K562 (cell line): ENCODE data around the gene PRR36. TPM values are rescaled to one million over a fixed set of nuclear protein-coding genes. Genes with fewer than 3 reads are reported as not detected.

Source experiments
- ATAC-seq: fragments of 200-7000 bp; cut with Tn5 transposase; 3 replicates; pipeline ENCODE4 v1.9.1; 2020; ENCODE audit warnings: moderate library complexity
- BruUV-seq: library from RNA; stranded (reverse); fragments of 400-500 nt; replicated peaks from 2 replicates; lab custom pipeline; 2021; lab: Mats Ljungman, UMichigan
- CTCF ChIA-PET: fragments of 300-600 bp; formaldehyde crosslinking; extraction: SDS; loops from one replicate; lab custom pipeline; 2021; ENCODE audit warnings: low intra/inter-chr PET ratio; lab: Yijun Ruan, JAX
- POLR2A ChIA-PET: fragments of 300-600, 350-650 bp; sonication (Branson Sonifier 250); formaldehyde crosslinking; extraction: SDS; loops from one replicate; lab custom pipeline; 2021; ENCODE audit warnings: antibody characterized with exemption, inconsistent platforms; lab: Yijun Ruan, JAX
- DNase-seq, 4 experiments: peaks; one replicate each; pipeline versions ENCODE4 v3.0.0 to v3.0.0-alpha.2; 2011 to 2018; ENCODE audit warnings: low spot score in 3 of 4, mixed read lengths in 3 of 4; ENCODE audit errors: extremely low read depth in 1 of 4
- FAIRE-seq: peaks from 2 replicates; lab custom pipeline; 2011; peaks lifted over from hg19 to GRCh38; lab: Jason Lieb, UNC
- H2AFZ ChIP-seq: 2 replicates; pipeline ENCODE4 v1.6.0; 2011; ENCODE audit warnings: low read depth, low read length, control low read depth, inconsistent platforms
- H3K27ac ChIP-seq: fragments of 200-600 bp; 3 replicates; pipeline ENCODE4 v1.8.0; 2011; ENCODE audit warnings: low read depth, mild to moderate bottlenecking, control low read depth, inconsistent platforms, low read length, moderate library complexity, mixed read lengths; ENCODE audit errors: extremely low read depth
- H3K27me3 ChIP-seq, 2 experiments: fragments of 300-600 bp in 1 of 2; 2 replicates in 1 of 2; 3 replicates in 1 of 2; pipeline versions ENCODE4 v1.6.0 to v1.8.0; 2011; ENCODE audit warnings: inconsistent platforms in 2 of 2, low read length in 2 of 2, mild to moderate bottlenecking in 1 of 2, mixed read lengths in 1 of 2, moderate library complexity in 1 of 2; ENCODE audit not compliant: control insufficient read depth in 2 of 2, insufficient read depth in 2 of 2
- H3K36me3 ChIP-seq: fragments of 300-600 bp; 3 replicates; pipeline ENCODE4 v1.8.0; 2011; ENCODE audit warnings: mild to moderate bottlenecking, low read length, inconsistent platforms; ENCODE audit not compliant: control insufficient read depth, insufficient read depth
- H3K4me1 ChIP-seq, 2 experiments: fragments of 200-600 bp in 1 of 2; replicated peaks in 1 of 2; 2 replicates in 1 of 2; 3 replicates in 1 of 2; pipeline versions ENCODE4 v1.5.1 to v1.8.0; 2011; ENCODE audit warnings: inconsistent platforms in 2 of 2, low read length in 2 of 2, mild to moderate bottlenecking in 1 of 2, mixed read lengths in 1 of 2, moderate library complexity in 1 of 2; ENCODE audit not compliant: control insufficient read depth in 2 of 2, insufficient read depth in 2 of 2
- H3K4me2 ChIP-seq: 2 replicates; pipeline ENCODE4 v1.6.1; 2011; ENCODE audit warnings: low read length, control low read depth, inconsistent platforms, mixed read lengths; ENCODE audit not compliant: insufficient read depth
- H3K4me3 ChIP-seq: fragments of 200-600 bp; sonication (generic), shearing (Covaris generic); 2 replicates; pipeline ENCODE4 v1.5.1; 2016; ENCODE audit warnings: control low read depth, inconsistent platforms
- H3K79me2 ChIP-seq: fragments of 200-600 bp; 3 replicates; pipeline ENCODE4 v1.8.0; 2011; ENCODE audit warnings: low read length, inconsistent platforms; ENCODE audit not compliant: control insufficient read depth, insufficient read depth
- H3K9ac ChIP-seq, 2 experiments: 2 replicates each; pipeline versions ENCODE4 v1.6.0 to v1.6.1; 2011; ENCODE audit warnings: low read depth in 2 of 2, low read length in 2 of 2, control low read depth in 1 of 2, inconsistent platforms in 1 of 2, mild to moderate bottlenecking in 1 of 2, mixed read lengths in 1 of 2; ENCODE audit not compliant: insufficient read depth in 1 of 2
- H3K9me1 ChIP-seq: one replicate; pipeline ENCODE4 v1.6.0; 2011; ENCODE audit warnings: inconsistent platforms, mild to moderate bottlenecking, low read length, moderate library complexity; ENCODE audit not compliant: control insufficient read depth, insufficient read depth
- H3K9me3 ChIP-seq: replicated peaks from 2 replicates; pipeline ENCODE4 v1.5.1; 2011; ENCODE audit warnings: low read depth, low read length, inconsistent platforms; ENCODE audit not compliant: control insufficient read depth, insufficient read depth
- H4K20me1 ChIP-seq: replicated peaks from 2 replicates; pipeline ENCODE4 v1.6.1; 2011; ENCODE audit warnings: low read length, inconsistent platforms, mixed read lengths; ENCODE audit not compliant: control insufficient read depth, insufficient read depth
- EGR1 ChIP-seq: fragments of 450-650 bp; conservative IDR thresholded peaks from 2 replicates; pipeline ENCODE4 v1.6.1; 2017; ENCODE audit warnings: mild to moderate bottlenecking
- MEIS2 ChIP-seq: fragments of 450-650 bp; IDR thresholded peaks from 2 replicates; pipeline ENCODE4 v1.6.1; 2014; ENCODE audit warnings: mild to moderate bottlenecking; ENCODE audit not compliant: partially characterized antibody
- PBX2 ChIP-seq, 2 experiments: IDR thresholded peaks in 1 of 2; conservative IDR thresholded peaks in 1 of 2; 2 replicates each; pipeline ENCODE4 v1.6.1; 2016; ENCODE audit warnings: low read depth in 2 of 2, mild to moderate bottlenecking in 1 of 2, missing compliant biosample characterization in 1 of 2, missing genetic modification characterization in 1 of 2, moderate library complexity in 1 of 2
- PKNOX1 ChIP-seq: fragments of 450-650 bp; IDR thresholded peaks from 2 replicates; pipeline ENCODE4 v1.6.1; 2016
- POLR2G ChIP-seq: fragments of 200-400 bp; formaldehyde crosslinking; IDR thresholded peaks from 2 replicates; pipeline ENCODE4 v1.6.1; 2017; ENCODE audit warnings: low read depth, mild to moderate bottlenecking, antibody characterized with exemption, low read length, moderate library complexity
- WHSC1 ChIP-seq: IDR thresholded peaks from one replicate; pipeline ENCODE4 v1.6.1; 2012; ENCODE audit warnings: low read length, control low read depth, inconsistent platforms
- WGBS: fragments of 100-300 bp; shearing (Covaris generic); methylation state at CpG from one replicate; pipeline ENCODE4 v1.1.6; 2016; ENCODE audit warnings: low coverage, mixed read lengths; ENCODE audit not compliant: insufficient coverage; ENCODE audit errors: missing lambda C conversion rate; 5-methylcytosine and 5-hydroxymethylcytosine counted together
- in situ Hi-C: fragments of 300-500 bp; cut with MboI; formaldehyde crosslinking; loops from 4 replicates; pipeline ENCODE4 v1.15.0; 2018; ENCODE audit warnings: inconsistent platforms, mixed read lengths
- intact Hi-C: fragments of 100-400 bp; cut with micrococcal nuclease; formaldehyde crosslinking; loops from 2 replicates; pipeline ENCODE4 v1.14.2; 2022
- polyA plus RNA-seq, 8 experiments: library from polyadenylated mRNA; depleted of rRNA in 4 of 8; stranded (reverse) in 5 of 8; unstranded in 3 of 8; fragments of >200 nt; fragmentation: Nextera tagmentation in 2 of 8; fragmentation: Illumina TruSeq in 1 of 8; extraction: Ambion mirVana in 2 of 8; extraction: Trizol in 1 of 8; gene quantifications; 2 replicates each; pipeline versions ENCODE4 v1.2.1 to v1.2.3, GENCODE V29; 2011 to 2014; ENCODE audit warnings: inconsistent platforms in 1 of 8, missing spikeins in 1 of 8
- total RNA-seq, 7 experiments: library from RNA; depleted of rRNA in 6 of 7; stranded (reverse); fragments of >200 nt in 6 of 7; fragmentation: Illumina TruSeq in 2 of 7; extraction: Trizol in 2 of 7; gene quantifications; 2 replicates each; pipeline versions ENCODE4 v1.2.1 to v1.2.3, GENCODE V29; 2011 to 2021; ENCODE audit warnings: low replicate concordance in 1 of 7

PRR36 gene
- total and polyA plus RNA-seq, 9 of the 15 experiments (the other 6 are each of a cell fraction or from before 2014, with no cell fraction given): 0.05 to 0.42 (median 0.06) TPM; not detected in 6

GRCh38 chr19:7856109-7856591, 18.0 kb downstream of the PRR36 start:
- peaks cover 0 to 10% of the 10 kb centered on the region in 2 experiments; a peak in 2 of 5 replicates for H3K27me3 ChIP-seq
- intact Hi-C loops (no loop called here), in situ Hi-C loops (no loop called here)
- no peak for FAIRE-seq
- no peaks in the 10 kb centered on the region for H3K79me2 ChIP-seq
- peak overlapping the region in 1 of 2 experiments; percentile 69; a peak in 2 of 4 replicates for H3K9ac ChIP-seq
- 29% methylated on average over 12 of the region's 16 CpGs for WGBS
- no peak for ATAC-seq
- peak overlapping the region; percentile 34 for H2AFZ ChIP-seq
- no peak overlapping the region for H3K4me3 ChIP-seq
- TF ChIP-seq PBX2 (CRISPR knock-in tag; IDR thresholded peaks at IDR 0.05; ENCODE audit: low read depth) (no peak), PBX2 (tag; conservative IDR thresholded peaks at IDR 0.05; ENCODE audit: low read depth) (peak; percentile 62; the same call in 1 of the 2 replicates), MEIS2 (peak; percentile 78), PKNOX1 (peak; percentile 34; the same call in 1 of the 2 replicates), POLR2G (no peak), WHSC1 (no peak), EGR1 (0 out of 2 replicates have a peak, but pooled peaks have one; percentile 10)
- peaks cover 7% of the 10 kb centered on the region; the same call in 1 of the 2 replicates for H4K20me1 ChIP-seq
- ChIA-PET CTCF (no interaction called here), POLR2A (interaction anchor here (0.5 kb wide), 1 partner anchor 135 kb away, joined by 3 read pairs; no protein-coding TSS in a partner anchor)
- BruUV-seq: no TSS peak
- H3K9me3 ChIP-seq: no peaks in the 10 kb centered on the region
- no peak overlapping the region for H3K27ac ChIP-seq
- no peak overlapping the region for H3K4me2 ChIP-seq
- peaks cover 6% of the 10 kb centered on the region for H3K9me1 ChIP-seq
- peaks cover 20 to 78% of the 10 kb centered on the region in 2 experiments for H3K4me1 ChIP-seq
- no peak for DNase-seq
- H3K36me3 ChIP-seq: no peaks in the 10 kb centered on the region
